ENCODE measurements around the gene FNIP1. TPM values are rescaled to one million over a fixed set of nuclear protein-coding genes. Genes with fewer than 3 reads are reported as not detected.
A peak's percentile ranks its signal among the peaks of the same experiment; 100 is the strongest.

Gene FNIP1
- total and polyA plus RNA-seq, 12 donors, result 2.9 to 63.4 (median 33.8) TPM

GRCh38 chr5:131814990-131815389, 18.2 kb upstream of the FNIP1 start:
- Histone ChIP-seq H3K27ac (no peak overlapping the region), H3K36me3 (replicated peaks in 1 of 2) (no peaks in the 10 kb centered on the region), H3K9me3 (replicated peaks in 1 of 3) (no peaks in the 10 kb centered on the region), H3K4me3 (no peak overlapping the region), H3K27me3 (no peaks in the 10 kb centered on the region), H3K4me1 (replicated peaks in 1 of 2) (peaks cover 0 to 8% of the 10 kb centered on the region in 2 donors)
- DNase-seq, result no peak
- 51 to 56% (median 54%) methylated on average over 2 of the region's 2 CpGs for WGBS, 4 donors
- intact Hi-C loops (cut with DNase I), result loop anchor here (5.0 kb wide), 1 partner anchor 192 kb away; no protein-coding TSS in a partner anchor
- TF ChIP-seq CTCF (IDR thresholded peaks at IDR 0.05) (no peak), POLR2A (IDR thresholded peaks at IDR 0.05) (no peak)

- Histone ChIP-seq H3K36me3 (replicated peaks in 1 of 2) (no peaks in the 10 kb centered on the region), H3K27ac (no peak overlapping the region), H3K27me3 (no peaks in the 10 kb centered on the region), H3K9me3 (replicated peaks in 1 of 3) (no peaks in the 10 kb centered on the region), H3K4me1 (replicated peaks in 1 of 2) (peaks cover 0 to 8% of the 10 kb centered on the region in 2 donors), H3K4me3 (no peak overlapping the region)
- intact Hi-C loops (cut with DNase I), result loop anchor here (5.0 kb wide), 1 partner anchor 195 kb away; no protein-coding TSS in a partner anchor
- TF ChIP-seq CTCF (IDR thresholded peaks at IDR 0.05) (no peak), POLR2A (IDR thresholded peaks at IDR 0.05) (no peak)
- 55 to 88% (median 64%) methylated on average over 4 of the region's 4 CpGs for WGBS, 4 donors
- DNase-seq, result no peak
These were observed 15.7 kb upstream of the FNIP1 start for GRCh38 chr5:131812371-131813160.

GRCh38 chr5:131810510-131811249, 13.9 kb upstream of the FNIP1 start:
- peaks cover 0 to 8% of the 10 kb centered on the region in 2 donors for H3K4me1 ChIP-seq (replicated peaks in 1 of 2)
- WGBS, 4 donors, result 2 to 14% (median 9%) methylated on average over 3 of the region's 3 CpGs
- H3K36me3 ChIP-seq (replicated peaks in 1 of 2), result no peaks in the 10 kb centered on the region
- no peaks in the 10 kb centered on the region for H3K9me3 ChIP-seq (replicated peaks in 1 of 3)
- no peak overlapping the region for H3K4me3 ChIP-seq
- H3K27me3 ChIP-seq, result no peaks in the 10 kb centered on the region
- TF ChIP-seq POLR2A (IDR thresholded peaks at IDR 0.05) (no peak), CTCF (IDR thresholded peaks at IDR 0.05) (peak; percentile 7 to 59 (median 37))
- no peak overlapping the region for H3K27ac ChIP-seq
- intact Hi-C loops (cut with DNase I), result loop anchor here (5.0 kb wide), 1 partner anchor 197 kb away; no protein-coding TSS in a partner anchor
- peak in 2 of 7 donors; percentile 15 to 38 for DNase-seq
